ENCODE measurements around the gene ARMC9.

The ARMC9 gene

GRCh38 chr2:231243866-231244265 is 45.4 kb downstream of the ARMC9 start:
- TF ChIP-seq, protein P1, sequence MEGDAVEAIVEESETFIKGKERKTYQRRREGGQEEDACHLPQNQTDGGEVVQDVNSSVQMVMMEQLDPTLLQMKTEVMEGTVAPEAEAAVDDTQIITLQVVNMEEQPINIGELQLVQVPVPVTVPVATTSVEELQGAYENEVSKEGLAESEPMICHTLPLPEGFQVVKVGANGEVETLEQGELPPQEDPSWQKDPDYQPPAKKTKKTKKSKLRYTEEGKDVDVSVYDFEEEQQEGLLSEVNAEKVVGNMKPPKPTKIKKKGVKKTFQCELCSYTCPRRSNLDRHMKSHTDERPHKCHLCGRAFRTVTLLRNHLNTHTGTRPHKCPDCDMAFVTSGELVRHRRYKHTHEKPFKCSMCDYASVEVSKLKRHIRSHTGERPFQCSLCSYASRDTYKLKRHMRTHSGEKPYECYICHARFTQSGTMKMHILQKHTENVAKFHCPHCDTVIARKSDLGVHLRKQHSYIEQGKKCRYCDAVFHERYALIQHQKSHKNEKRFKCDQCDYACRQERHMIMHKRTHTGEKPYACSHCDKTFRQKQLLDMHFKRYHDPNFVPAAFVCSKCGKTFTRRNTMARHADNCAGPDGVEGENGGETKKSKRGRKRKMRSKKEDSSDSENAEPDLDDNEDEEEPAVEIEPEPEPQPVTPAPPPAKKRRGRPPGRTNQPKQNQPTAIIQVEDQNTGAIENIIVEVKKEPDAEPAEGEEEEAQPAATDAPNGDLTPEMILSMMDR (IDR thresholded peaks at IDR 0.05; ENCODE audit: control extremely low read depth, extremely low read depth, low read depth, missing control alignments) = no peak
- ChIA-PET POLR2A (interaction anchor here (0.6 kb wide), 2 partner anchors 12 to 150 kb away, joined by 3 to 4 read pairs; no protein-coding TSS in a partner anchor), CTCF (interaction anchor here (0.6 to 1.7 kb wide), 5 partner anchors 10 to 162 kb away, joined by 3 to 5 read pairs (median 4); no protein-coding TSS in a partner anchor)
- DNase-seq (ENCODE audit: extremely low spot score) = no peak

DNA sequence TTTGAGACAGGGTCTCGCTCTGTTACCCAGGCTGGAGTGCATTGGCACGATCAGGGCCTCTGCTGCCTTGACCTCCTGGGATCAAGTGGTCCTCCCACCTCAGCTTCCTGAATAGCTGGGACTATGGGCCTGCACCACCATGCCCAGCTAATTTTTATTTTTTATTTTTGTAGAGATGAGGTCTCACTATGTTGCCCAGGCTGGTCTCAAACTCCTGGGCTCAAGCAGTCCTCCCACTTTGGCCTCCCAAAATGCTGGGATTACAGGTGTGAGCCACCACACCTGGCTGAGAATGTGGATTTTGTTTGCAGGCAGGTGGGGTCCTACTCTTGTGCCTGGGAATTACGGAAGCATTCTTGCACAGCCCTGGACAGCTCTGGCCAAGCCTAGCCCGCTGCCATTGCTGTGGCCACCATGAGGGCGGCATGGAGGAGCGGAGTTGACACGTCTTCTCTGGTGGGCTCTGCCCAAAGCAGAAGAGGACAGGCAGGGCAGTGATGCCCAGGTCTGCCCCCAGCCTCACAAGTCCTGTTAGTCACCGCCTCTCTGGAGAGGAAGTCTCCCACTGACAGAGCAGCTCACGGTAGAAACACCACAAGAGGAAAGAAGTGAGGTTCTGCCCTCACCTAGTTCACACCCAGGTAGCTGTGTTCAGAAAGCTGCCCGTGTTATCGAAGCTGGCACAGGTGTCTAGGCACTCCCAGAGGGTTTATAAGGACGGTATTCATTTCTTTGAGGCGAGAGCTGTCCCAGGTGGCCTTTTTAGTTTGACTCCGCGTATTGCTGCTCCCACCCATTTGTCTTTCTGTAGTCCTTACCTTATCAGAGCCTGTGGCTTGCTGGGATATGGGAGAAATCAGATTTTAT is 46.2 kb downstream of the ARMC9 start:
- DNase-seq (ENCODE audit: extremely low spot score) = no peak
- TF ChIP-seq, protein P1 (IDR thresholded peaks at IDR 0.05; ENCODE audit: control extremely low read depth, extremely low read depth, low read depth, missing control alignments) = no peak
- ChIA-PET CTCF (interaction anchor here (0.6 to 1.7 kb wide), 10 partner anchors 9 to 238 kb away, joined by 3 to 5 read pairs (median 4); no protein-coding TSS in a partner anchor), POLR2A (interaction anchor here (0.6 kb wide), 2 partner anchors 13 to 150 kb away, joined by 3 to 4 read pairs; no protein-coding TSS in a partner anchor)

DNA sequence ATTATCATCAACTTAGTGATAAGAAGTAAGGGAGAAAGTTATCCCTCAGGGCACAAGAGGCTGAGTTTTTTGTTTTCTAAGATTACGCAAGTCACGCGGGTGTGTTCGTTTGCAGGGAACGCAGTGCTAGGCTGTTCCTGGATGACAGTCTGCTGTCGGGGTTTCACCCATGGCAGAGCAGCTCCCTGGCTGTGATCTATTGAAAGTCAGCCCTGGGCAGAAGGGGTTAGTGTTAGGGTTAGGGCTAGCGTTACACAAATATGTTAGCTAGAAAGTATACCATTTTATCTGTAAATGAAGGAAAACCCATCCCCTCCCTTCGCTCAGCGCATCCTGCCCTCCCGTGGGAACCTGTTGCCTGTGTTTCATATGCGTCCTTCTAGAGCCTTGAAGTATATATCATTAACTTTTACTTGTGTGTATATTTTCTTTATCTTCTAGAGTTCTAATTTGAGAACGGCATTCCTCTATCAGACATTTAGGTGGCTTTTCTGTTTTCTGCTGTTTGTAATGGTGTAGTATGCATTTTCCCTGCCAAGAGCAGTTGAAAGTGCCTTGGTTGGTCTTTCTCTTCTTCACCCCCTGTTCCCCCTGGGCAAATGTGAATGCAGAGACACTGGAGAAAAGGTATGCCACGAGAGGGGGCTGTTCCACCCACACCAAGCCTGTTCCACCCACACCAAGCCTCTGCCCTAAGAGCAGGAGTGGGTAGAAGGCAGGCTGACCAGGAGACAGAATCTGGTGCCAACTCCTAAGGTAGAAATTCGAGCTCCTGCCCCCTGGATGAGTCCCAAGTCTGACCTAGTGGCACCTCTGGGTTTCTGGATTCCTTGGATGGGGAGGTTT is 47.0 kb downstream of the ARMC9 start:
- ChIA-PET CTCF (interaction anchor here (0.7 to 1.6 kb wide), 5 partner anchors 16 to 237 kb away, joined by 3 to 4 read pairs (median 3); no protein-coding TSS in a partner anchor), POLR2A (no interaction called here)
- TF ChIP-seq, protein P1 (IDR thresholded peaks at IDR 0.05; ENCODE audit: control extremely low read depth, extremely low read depth, low read depth, missing control alignments) = no peak
- DNase-seq (ENCODE audit: extremely low spot score) = no peak

- DNase-seq (ENCODE audit: extremely low spot score) = no peak
- ChIA-PET POLR2A (no interaction called here), CTCF (interaction anchor here (0.9 to 1.6 kb wide), 4 partner anchors 35 to 240 kb away, joined by 3 to 4 read pairs (median 3); no protein-coding TSS in a partner anchor)
- TF ChIP-seq, protein P1 (IDR thresholded peaks at IDR 0.05; ENCODE audit: control extremely low read depth, extremely low read depth, low read depth, missing control alignments) = no peak
These were observed 47.9 kb downstream of the ARMC9 start for GRCh38 chr2:231246171-231246842.

- ChIA-PET POLR2A (no interaction called here), CTCF (interaction anchor here (0.8 to 3.0 kb wide), 3 partner anchors 9 to 146 kb away, joined by 3 to 11 read pairs (median 4); no protein-coding TSS in a partner anchor)
- DNase-seq (ENCODE audit: extremely low spot score) = no peak
- TF ChIP-seq, protein P1 (IDR thresholded peaks at IDR 0.05; ENCODE audit: control extremely low read depth, extremely low read depth, low read depth, missing control alignments) = no peak
These were observed 51.7 kb downstream of the ARMC9 start for GRCh38 chr2:231250146-231250545.

Measured in GM10248 (cell line).